ENCODE data around the gene ZNF710. TPM values are rescaled to one million over a fixed set of nuclear protein-coding genes. Genes with fewer than 3 reads are reported as not detected.

ZNF710 gene
- total RNA-seq, 3 donors from 2014 or later (not counting 1 experiment from before 2014, with no cell fraction given): 26.5 to 43.1 (median 26.6) TPM

- TF ChIP-seq CTCF (IDR thresholded peaks at IDR 0.05): no peak
- H3K4me3 Mint-ChIP-seq: no peak overlapping the region
- no peak for ATAC-seq
- H3K36me3 Mint-ChIP-seq: no peaks in the 10 kb centered on the region
- no peak overlapping the region for H3K27ac ChIP-seq (ENCODE audit: low read length)
- peaks cover 60 to 68% of the 10 kb centered on the region in 2 donors for H3K4me1 Mint-ChIP-seq
- H3K9me3 ChIP-seq (ENCODE audit: control insufficient read depth, insufficient read depth, low read length): no peaks in the 10 kb centered on the region
- no peaks in the 10 kb centered on the region for H3K27me3 Mint-ChIP-seq (ENCODE audit: low read depth in 2 of 2)
- H3K9me3 Mint-ChIP-seq: no peaks in the 10 kb centered on the region
- H3K4me3 ChIP-seq (ENCODE audit: low read length): no peak overlapping the region
- peaks cover 50% of the 10 kb centered on the region for H3K4me1 ChIP-seq (ENCODE audit: control insufficient read depth, insufficient read depth, low read length)
- DNase-seq: no peak
- intact Hi-C loops (cut with micrococcal nuclease): no loop called here
- 89% methylated on average over 6 of the region's 6 CpGs for WGBS (ENCODE audit: insufficient coverage)
- no peaks in the 10 kb centered on the region for H3K36me3 ChIP-seq (ENCODE audit: control insufficient read depth, insufficient read depth, low read length)
- peak overlapping the region; percentile 88 to 92 for H3K27ac Mint-ChIP-seq
- H3K27me3 ChIP-seq (ENCODE audit: control insufficient read depth, insufficient read depth, low read length): no peaks in the 10 kb centered on the region
Observed at GRCh38 chr15:90040618-90041017, 39.5 kb downstream of the ZNF710 start.

DNA sequence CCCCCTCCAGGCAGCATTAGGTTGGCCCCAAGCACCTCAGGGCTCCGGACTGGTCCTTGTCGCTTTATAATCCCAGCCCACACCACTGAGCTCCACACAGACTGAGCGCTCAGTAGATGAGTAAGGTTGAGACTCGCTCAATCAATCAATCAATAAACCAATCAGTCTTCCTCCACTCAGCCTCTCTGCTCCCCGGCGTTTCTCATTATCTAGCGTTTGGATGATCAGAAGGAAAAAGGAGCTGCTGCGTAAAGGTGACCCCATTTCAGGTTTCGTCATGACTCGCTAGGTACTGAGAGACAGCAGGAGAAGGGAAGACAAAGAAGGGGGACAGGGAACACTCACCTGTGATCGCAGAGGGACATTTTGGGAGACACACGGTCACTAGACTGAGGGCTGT is 41.2 kb downstream of the ZNF710 start:
- DNase-seq: no peak
- H3K4me1 ChIP-seq (ENCODE audit: control insufficient read depth, insufficient read depth, low read length): peaks cover 49% of the 10 kb centered on the region
- no peaks in the 10 kb centered on the region for H3K36me3 ChIP-seq (ENCODE audit: control insufficient read depth, insufficient read depth, low read length)
- Mint-ChIP-seq H3K4me1 (peaks cover 56% of the 10 kb centered on the region in 2 donors), H3K36me3 (no peaks in the 10 kb centered on the region), H3K27me3 (ENCODE audit: low read depth in 2 of 2) (no peaks in the 10 kb centered on the region), H3K9me3 (no peaks in the 10 kb centered on the region), H3K4me3 (no peak overlapping the region), H3K27ac (no peak overlapping the region)
- WGBS (ENCODE audit: insufficient coverage): 99% methylated on average over 9 of the region's 12 CpGs
- TF ChIP-seq CTCF (IDR thresholded peaks at IDR 0.05): no peak
- no peak overlapping the region for H3K27ac ChIP-seq (ENCODE audit: low read length)
- H3K4me3 ChIP-seq (ENCODE audit: low read length): no peak overlapping the region
- intact Hi-C loops (cut with micrococcal nuclease): no loop called here
- no peaks in the 10 kb centered on the region for H3K9me3 ChIP-seq (ENCODE audit: control insufficient read depth, insufficient read depth, low read length)
- no peaks in the 10 kb centered on the region for H3K27me3 ChIP-seq (ENCODE audit: control insufficient read depth, insufficient read depth, low read length)
- no peak for ATAC-seq

DNA sequence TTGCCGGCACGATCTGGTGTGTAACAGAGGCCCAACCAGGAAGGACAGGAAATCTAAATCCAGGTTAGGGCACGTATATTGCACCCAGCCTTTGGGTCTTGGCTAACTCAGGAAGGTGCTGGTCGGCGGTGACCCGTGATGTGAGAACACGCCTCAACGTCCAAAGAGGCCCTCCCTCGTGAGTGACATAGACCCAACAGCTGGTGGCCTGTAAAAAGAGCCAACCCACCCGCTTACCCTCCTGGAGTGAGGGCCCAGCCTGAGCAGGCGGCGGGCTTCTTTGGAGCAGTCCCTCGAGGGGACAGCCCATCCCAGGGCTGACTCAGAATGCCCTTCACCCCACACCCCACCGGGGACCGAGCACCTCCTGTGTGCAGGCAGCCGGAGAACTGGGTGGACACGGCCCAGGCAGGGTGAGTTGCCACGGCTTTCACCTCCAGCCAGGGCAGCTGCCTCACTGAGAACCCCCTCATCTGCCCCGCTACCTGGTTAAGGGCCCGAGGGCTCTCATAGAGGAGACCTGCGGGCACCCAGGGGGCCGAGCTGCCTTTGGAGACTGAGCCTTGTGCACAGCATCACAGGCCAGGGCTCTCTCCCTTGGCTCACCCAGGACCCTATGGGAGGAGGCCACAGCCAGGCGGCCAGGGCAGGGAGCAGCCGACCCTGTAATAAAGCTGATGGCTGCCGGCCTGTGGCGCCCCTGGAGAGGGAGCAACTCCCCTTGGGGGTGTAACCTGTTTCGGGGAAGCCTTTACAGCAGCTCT is 41.8 kb downstream of the ZNF710 start:
- TF ChIP-seq CTCF (IDR thresholded peaks at IDR 0.05): no peak
- intact Hi-C loops (cut with micrococcal nuclease): no loop called here
- no peak overlapping the region for H3K4me3 Mint-ChIP-seq
- H3K36me3 ChIP-seq (ENCODE audit: control insufficient read depth, insufficient read depth, low read length): no peaks in the 10 kb centered on the region
- H3K27me3 ChIP-seq (ENCODE audit: control insufficient read depth, insufficient read depth, low read length): no peaks in the 10 kb centered on the region
- H3K27ac Mint-ChIP-seq: peak overlapping the region in 1 of 2 donors; percentile 3
- H3K36me3 Mint-ChIP-seq: no peaks in the 10 kb centered on the region
- H3K27me3 Mint-ChIP-seq (ENCODE audit: low read depth in 2 of 2): no peaks in the 10 kb centered on the region
- H3K4me1 Mint-ChIP-seq: peaks cover 50% of the 10 kb centered on the region in 2 donors
- no peak overlapping the region for H3K4me3 ChIP-seq (ENCODE audit: low read length)
- ATAC-seq (no peak), DNase-seq (no peak)
- H3K4me1 ChIP-seq (ENCODE audit: control insufficient read depth, insufficient read depth, low read length): peaks cover 48% of the 10 kb centered on the region
- no peaks in the 10 kb centered on the region for H3K9me3 ChIP-seq (ENCODE audit: control insufficient read depth, insufficient read depth, low read length)
- 95% methylated on average over 27 of the region's 27 CpGs for WGBS (ENCODE audit: insufficient coverage)
- no peaks in the 10 kb centered on the region for H3K9me3 Mint-ChIP-seq
- no peak overlapping the region for H3K27ac ChIP-seq (ENCODE audit: low read length)
